GM18517 (cell line): Measurements from ENCODE around the gene POC1A.
A peak's percentile ranks its signal among the peaks of the same experiment; 100 is the strongest.
"Not testable (repeated sequence)": the region's sequence is repeated elsewhere in the genome, so short reads cannot be mapped to it uniquely, and the experiment has no call there.

Source experiments
- ATAC-seq: cut with Tn5 transposase; IDR thresholded peaks from one replicate; pipeline ENCODE4 v1.9.1; 2021; ENCODE audit warnings: mild to moderate bottlenecking, moderate library complexity; ENCODE audit not compliant: unreplicated experiment

Gene POC1A

DNA sequence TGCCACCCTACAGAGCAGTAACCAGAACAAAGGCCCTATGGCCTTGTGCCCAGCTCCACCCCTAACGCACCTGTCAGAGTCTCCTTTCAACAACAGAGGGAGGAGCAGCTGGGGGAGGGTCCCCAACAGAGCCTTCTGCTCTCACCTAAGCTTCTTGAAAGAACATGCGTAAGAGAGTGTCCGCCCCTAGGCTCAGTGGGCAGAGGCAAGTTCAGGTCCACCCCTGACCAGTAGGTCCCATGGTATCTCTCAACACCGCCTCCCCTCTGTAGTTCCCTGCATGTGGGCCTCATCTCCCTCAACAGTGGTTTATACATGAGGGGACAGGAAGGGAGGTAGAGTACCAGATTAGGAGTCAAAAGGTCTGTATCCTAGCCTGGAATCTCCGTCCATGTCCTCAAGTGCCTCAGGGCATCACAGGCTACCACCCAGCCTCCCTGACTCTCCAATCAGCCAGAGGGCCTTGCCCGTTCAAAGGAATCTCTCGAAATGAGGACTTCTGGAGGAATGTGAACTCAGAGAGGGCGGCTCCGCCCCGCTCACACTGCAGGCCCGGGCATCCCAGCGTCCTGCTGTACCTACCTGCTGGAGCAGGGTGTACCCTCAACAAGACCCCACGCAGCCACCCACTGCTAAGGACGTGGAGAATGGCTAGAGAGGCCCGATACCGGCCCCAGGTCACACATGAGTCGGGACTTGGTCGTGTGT is 680 bp downstream of the POC1A start:
- ATAC-seq, result peak; percentile 5

DNA sequence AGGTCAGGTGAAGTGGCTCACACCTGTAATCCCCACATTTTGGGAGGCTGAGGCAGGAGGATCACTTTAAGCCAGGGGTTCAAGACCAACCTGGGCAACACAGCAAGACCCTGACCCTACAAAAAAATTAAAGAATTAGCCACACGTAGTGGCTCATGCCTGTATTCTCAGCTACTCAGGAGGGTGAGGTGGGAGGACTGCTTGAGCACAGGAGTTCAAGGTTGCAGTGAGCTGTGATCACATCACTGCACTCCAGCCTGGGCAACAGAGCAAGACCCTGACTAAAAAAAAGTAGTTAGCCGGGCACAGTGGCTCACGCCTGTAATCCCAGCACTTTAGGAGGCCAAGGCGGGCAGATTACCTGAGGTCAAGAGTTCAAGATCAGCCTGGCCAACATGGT is 2.2 kb downstream of the POC1A start:
- ATAC-seq, result not testable (repeated sequence)

- no peak for ATAC-seq
These were observed 3.4 kb downstream of the POC1A start for GRCh38 chr3:52150860-52151259.

GRCh38 chr3:52150357-52150756 is 3.9 kb downstream of the POC1A start:
- ATAC-seq, result no peak

- no peak for ATAC-seq
These were observed 4.5 kb downstream of the POC1A start for GRCh38 chr3:52149726-52150125.

- ATAC-seq, result no peak
These were observed 5.2 kb downstream of the POC1A start for GRCh38 chr3:52149021-52149420.

GRCh38 chr3:52147804-52148203 is 6.4 kb downstream of the POC1A start:
- no peak for ATAC-seq

- ATAC-seq, result no peak
These were observed 7.4 kb downstream of the POC1A start for GRCh38 chr3:52146811-52147210.

DNA sequence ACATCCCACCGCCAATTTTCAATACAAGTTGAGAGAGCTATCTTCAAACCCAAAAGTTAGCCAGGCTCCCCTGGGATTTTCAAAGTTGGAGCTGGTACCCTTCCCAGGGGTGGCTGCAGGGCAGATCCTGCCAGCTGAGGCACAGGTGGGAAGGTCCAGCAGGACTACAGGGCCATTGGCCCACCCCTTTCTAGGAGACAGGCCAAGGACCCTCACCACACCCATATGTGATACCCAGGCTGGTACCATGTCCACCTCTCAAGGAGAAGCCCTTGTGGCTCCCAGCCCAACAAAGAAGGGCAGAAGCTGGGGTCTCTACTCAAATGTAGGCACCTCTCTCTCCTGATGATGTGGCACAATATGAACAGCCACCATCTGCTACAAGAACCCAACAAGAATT is 8.0 kb downstream of the POC1A start:
- no peak for ATAC-seq

DNA sequence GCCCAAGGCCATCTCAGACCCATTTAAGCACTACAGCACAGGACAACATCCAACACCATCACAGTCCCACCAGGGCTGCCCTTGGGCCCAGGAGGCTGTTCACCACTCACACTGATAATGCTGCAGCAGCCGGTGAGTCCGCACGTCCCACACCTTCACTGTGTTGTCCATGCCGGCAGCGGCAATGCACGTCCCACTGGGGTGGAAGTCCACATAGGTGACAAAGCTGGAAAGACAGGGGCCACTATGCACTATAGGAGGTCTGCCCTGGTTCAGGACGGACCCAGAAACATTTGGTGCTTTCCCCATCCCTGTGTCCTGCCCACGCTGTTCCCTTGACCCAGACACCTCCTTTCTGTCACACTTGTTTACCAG is 8.5 kb downstream of the POC1A start:
- ATAC-seq, result no peak

GRCh38 chr3:52144796-52145735 is 9.2 kb downstream of the POC1A start:
- no peak for ATAC-seq

GRCh38 chr3:52144034-52144795 is 10.0 kb downstream of the POC1A start:
- ATAC-seq, result no peak

GRCh38 chr3:52143616-52144015 is 10.6 kb downstream of the POC1A start:
- ATAC-seq, result no peak

- ATAC-seq, result no peak
These were observed 11.1 kb downstream of the POC1A start for GRCh38 chr3:52143156-52143555.

DNA sequence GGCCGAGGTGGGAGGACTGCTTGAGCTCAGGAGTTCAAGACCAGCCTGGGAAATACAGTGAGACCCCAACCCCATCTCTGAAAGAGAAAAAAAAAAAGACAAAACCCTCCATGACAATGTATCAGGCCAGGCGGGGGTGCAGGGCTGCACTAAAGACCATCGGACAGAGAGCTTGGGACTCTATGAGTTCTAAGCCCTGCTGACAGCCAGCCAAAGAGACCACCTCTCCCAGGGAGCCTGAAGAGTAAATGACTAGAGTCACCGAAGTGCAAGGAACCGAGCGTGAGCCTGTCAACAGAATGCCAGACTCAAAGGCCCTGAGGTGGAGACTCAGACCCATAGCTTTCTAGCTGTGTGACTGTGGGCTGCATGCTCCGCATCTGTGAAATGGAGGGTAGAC is 12.5 kb downstream of the POC1A start:
- no peak for ATAC-seq

DNA sequence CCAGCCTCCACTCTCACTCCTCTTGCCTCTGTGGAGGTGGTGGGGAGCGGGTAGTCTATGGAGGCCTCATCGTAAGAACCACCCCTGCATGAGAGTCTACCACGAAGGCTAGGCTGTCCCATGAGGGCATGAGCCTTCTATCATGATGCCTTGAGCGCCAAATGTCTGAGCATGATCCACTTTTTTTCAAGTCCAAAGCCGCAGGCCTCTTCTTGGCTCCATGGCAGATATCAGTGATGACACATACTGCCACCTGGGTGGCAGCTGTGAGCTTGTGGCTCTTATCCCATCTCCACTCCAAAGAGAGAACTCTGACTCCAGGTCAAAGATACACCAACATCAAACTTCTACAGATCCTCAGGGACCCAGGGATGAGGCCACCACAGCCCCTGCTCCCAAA is 13.5 kb downstream of the POC1A start:
- ATAC-seq, result no peak

- no peak for ATAC-seq
These were observed 14.2 kb downstream of the POC1A start for GRCh38 chr3:52140000-52140399.

GRCh38 chr3:52137311-52137710 is 16.9 kb downstream of the POC1A start:
- no peak for ATAC-seq

- no peak for ATAC-seq
These were observed 17.7 kb downstream of the POC1A start for GRCh38 chr3:52136513-52136912.

DNA sequence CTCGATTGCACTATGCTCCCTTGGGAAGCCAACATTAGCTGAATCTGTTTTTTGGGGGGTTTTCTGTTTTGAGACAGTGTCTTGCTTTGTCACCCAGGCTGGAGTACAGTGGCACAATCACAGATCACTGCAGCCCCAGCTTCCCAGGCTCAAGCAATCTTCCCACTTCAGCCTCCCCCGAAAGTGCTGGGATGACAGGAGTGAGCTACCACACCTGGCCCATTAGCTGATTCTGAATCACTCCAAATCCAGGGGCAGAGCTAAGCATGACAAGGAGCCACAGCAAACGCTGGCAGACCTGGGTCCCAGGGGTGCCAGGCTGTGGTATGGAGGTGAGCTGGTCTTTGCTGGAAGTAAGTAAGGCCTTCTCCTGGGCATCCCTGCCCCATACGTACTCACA is 18.9 kb downstream of the POC1A start:
- ATAC-seq, result no peak

- no peak for ATAC-seq
These were observed 19.5 kb downstream of the POC1A start for GRCh38 chr3:52134761-52135160.
